Vagina (tissue), 2 donors: Measurements from ENCODE around the gene PRRC2B. TPM values are rescaled to one million over a fixed set of nuclear protein-coding genes. Genes with fewer than 3 reads are reported as not detected.

Experiments used
- DNase-seq, 2 donors: peaks; one replicate each; pipeline ENCODE4 v3.0.0-alpha.2; 2017; ENCODE audit errors: extremely low spot score in 2 of 2
- H3K27ac ChIP-seq: fragments of 200-600 bp; sonication (generic); one replicate; pipeline ENCODE4 v1.5.1; 2019
- H3K27me3 ChIP-seq: fragments of 200-600 bp; sonication (generic); one replicate; pipeline ENCODE4 v1.5.1; 2019
- H3K36me3 ChIP-seq, 2 donors: fragments of 200-600 bp; sonication (generic); one replicate each; pipeline ENCODE4 v1.5.1; 2017 to 2019
- H3K4me1 ChIP-seq: fragments of 200-600 bp; sonication (generic); one replicate; pipeline ENCODE4 v1.5.1; 2019
- H3K4me3 ChIP-seq, 2 donors: fragments of 200-600 bp; sonication (generic); 1 replicate in 1 of 2; 2 replicates in 1 of 2; pipeline ENCODE4 v1.5.1; 2016 to 2019
- H3K9me3 ChIP-seq: fragments of 200-600 bp; sonication (generic); one replicate; pipeline ENCODE4 v1.5.1; 2019
- CTCF ChIP-seq, 3 experiments: fragments of 450-650 bp in 2 of 3; fragments of 200-600 bp in 1 of 3; sonication (generic) in 1 of 3; IDR thresholded peaks; one replicate each; pipeline ENCODE4 v1.5.1; 2017 to 2019; ENCODE audit warnings: antibody characterized with exemption in 3 of 3, mild to moderate bottlenecking in 2 of 3, moderate library complexity in 2 of 3
- POLR2A ChIP-seq, 2 donors: fragments of 450-650 bp; IDR thresholded peaks; one replicate each; pipeline ENCODE4 v1.6.1; 2017; ENCODE audit warnings: antibody characterized with exemption in 2 of 2, mild to moderate bottlenecking in 2 of 2, moderate library complexity in 2 of 2
- POLR2AphosphoS5 ChIP-seq, 2 donors: sonication (generic); formaldehyde crosslinking; IDR thresholded peaks; one replicate each; pipeline ENCODE4 v1.9.0; 2017; ENCODE audit warnings: antibody characterized with exemption in 2 of 2, mild to moderate bottlenecking in 2 of 2, low read depth in 1 of 2; ENCODE audit not compliant: insufficient read depth in 1 of 2
- intact Hi-C: fragments of 100-400 bp; cut with DNase I; formaldehyde crosslinking; loops from one replicate; pipeline ENCODE4 v1.15.1; 2023
- total RNA-seq: library from RNA; depleted of rRNA; stranded (reverse); fragments of >200 nt; gene quantifications from one replicate; pipeline ENCODE4 v1.2.3, GENCODE V29; 2016

Gene PRRC2B
- total RNA-seq, 1 donor from 2014 or later, result 116 TPM

- no peaks in the 10 kb centered on the region for H3K9me3 ChIP-seq
- intact Hi-C loops, result no loop called here
- peaks cover 0 to 93% of the 10 kb centered on the region in 2 donors for H3K36me3 ChIP-seq
- H3K4me3 ChIP-seq, result no peak overlapping the region
- TF ChIP-seq CTCF (IDR thresholded peaks at IDR 0.05) (no peak), POLR2AphosphoS5 (IDR thresholded peaks at IDR 0.05; ENCODE audit: insufficient read depth in 1 of 2, low read depth in 1 of 2) (peak in 1 of 2 donors; percentile 28)
- H3K27me3 ChIP-seq, result no peaks in the 10 kb centered on the region
- no peak for DNase-seq
- no peak overlapping the region for H3K27ac ChIP-seq
- peaks cover 20% of the 10 kb centered on the region for H3K4me1 ChIP-seq
Measured at GRCh38 chr9:131481441-131482342, 87.8 kb downstream of the PRRC2B start.

- Histone ChIP-seq H3K4me1 (peaks cover 20% of the 10 kb centered on the region), H3K27ac (no peak overlapping the region), H3K27me3 (no peaks in the 10 kb centered on the region), H3K9me3 (no peaks in the 10 kb centered on the region), H3K36me3 (peaks cover 7 to 93% of the 10 kb centered on the region in 2 donors), H3K4me3 (no peak overlapping the region)
- DNase-seq, result no peak
- intact Hi-C loops, result no loop called here
- TF ChIP-seq POLR2AphosphoS5 (IDR thresholded peaks at IDR 0.05; ENCODE audit: insufficient read depth in 1 of 2, low read depth in 1 of 2) (no peak), CTCF (IDR thresholded peaks at IDR 0.05) (no peak), POLR2A (IDR thresholded peaks at IDR 0.05) (no peak)
Measured at GRCh38 chr9:131482343-131483006, 88.6 kb downstream of the PRRC2B start.

- intact Hi-C loops, result no loop called here
- no peaks in the 10 kb centered on the region for H3K27me3 ChIP-seq
- no peaks in the 10 kb centered on the region for H3K9me3 ChIP-seq
- no peak overlapping the region for H3K4me3 ChIP-seq
- H3K4me1 ChIP-seq, result peaks cover 20% of the 10 kb centered on the region
- TF ChIP-seq POLR2AphosphoS5 (IDR thresholded peaks at IDR 0.05; ENCODE audit: insufficient read depth in 1 of 2, low read depth in 1 of 2) (peak in 1 of 2 donors; percentile 29), POLR2A (IDR thresholded peaks at IDR 0.05) (no peak), CTCF (IDR thresholded peaks at IDR 0.05) (no peak)
- H3K36me3 ChIP-seq, result peaks cover 7 to 93% of the 10 kb centered on the region in 2 donors
- H3K27ac ChIP-seq, result no peak overlapping the region
- no peak for DNase-seq
Measured at GRCh38 chr9:131483319-131484050, 89.6 kb downstream of the PRRC2B start.

- Histone ChIP-seq H3K4me3 (no peak overlapping the region), H3K27me3 (no peaks in the 10 kb centered on the region), H3K27ac (no peak overlapping the region), H3K9me3 (no peaks in the 10 kb centered on the region), H3K4me1 (peaks cover 20% of the 10 kb centered on the region), H3K36me3 (peaks cover 7 to 93% of the 10 kb centered on the region in 2 donors)
- TF ChIP-seq POLR2AphosphoS5 (IDR thresholded peaks at IDR 0.05; ENCODE audit: insufficient read depth in 1 of 2, low read depth in 1 of 2) (peak in 1 of 2 donors; percentile 12), CTCF (IDR thresholded peaks at IDR 0.05) (no peak), POLR2A (IDR thresholded peaks at IDR 0.05) (no peak)
- DNase-seq, result no peak
- intact Hi-C loops, result no loop called here
Measured at GRCh38 chr9:131484051-131484445, 90.2 kb downstream of the PRRC2B start.
